ENCODE data around the gene ANAPC4.

DNA sequence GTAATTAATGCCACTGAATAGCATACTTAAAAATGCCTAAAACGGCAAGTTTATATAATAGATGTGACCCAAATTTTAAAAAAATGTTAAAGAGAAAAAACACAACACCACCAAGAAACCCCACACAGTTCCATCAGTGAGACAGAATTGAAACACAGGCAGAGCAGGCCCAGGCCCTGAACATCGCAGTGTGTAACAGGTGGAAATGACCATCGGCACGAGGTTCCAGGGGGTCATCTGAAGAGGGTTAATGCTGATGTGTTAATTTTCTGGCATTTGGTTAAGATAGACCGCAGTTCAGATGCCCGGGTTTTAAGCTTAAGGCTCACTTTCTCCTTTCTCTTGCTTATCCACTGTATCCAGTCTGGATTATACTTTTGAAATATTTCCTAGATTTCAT lies 66.8 kb downstream of the ANAPC4 start:
- no peak for TF ChIP-seq CTCF (IDR thresholded peaks at IDR 0.05)
- TF ChIP-seq POLR2A (IDR thresholded peaks at IDR 0.05): no peak
